ENCODE measurements around the gene SELP. TPM values are rescaled to one million over a fixed set of nuclear protein-coding genes. Genes with fewer than 3 reads are reported as not detected.

The SELP gene
- total RNA-seq, 6 experiments from 2014 or later, result not detected

GRCh38 chr1:169595764-169596711 lies 33.9 kb downstream of the SELP start:
- TF ChIP-seq CTCF (IDR thresholded peaks at IDR 0.05), result no peak
- Mint-ChIP-seq H3K36me3 (ENCODE audit: low read depth) (no peaks in the 10 kb centered on the region), H3K4me3 (no peak overlapping the region), H3K4me1 (ENCODE audit: low read depth) (no peaks in the 10 kb centered on the region), H3K9me3 (no peaks in the 10 kb centered on the region), H3K27ac (no peak overlapping the region), H3K27me3 (ENCODE audit: insufficient read depth) (peaks cover 5% of the 10 kb centered on the region)
- peak; percentile 16 for DNase-seq

- no peaks in the 10 kb centered on the region for H3K36me3 Mint-ChIP-seq (ENCODE audit: low read depth)
- DNase-seq, result no peak
- no peaks in the 10 kb centered on the region for H3K4me1 Mint-ChIP-seq (ENCODE audit: low read depth)
- no peak overlapping the region for H3K4me3 Mint-ChIP-seq
- no peak overlapping the region for H3K27ac Mint-ChIP-seq
- no peaks in the 10 kb centered on the region for H3K9me3 Mint-ChIP-seq
- H3K27me3 Mint-ChIP-seq (ENCODE audit: insufficient read depth), result peaks cover 4% of the 10 kb centered on the region
- no peak for TF ChIP-seq CTCF (IDR thresholded peaks at IDR 0.05)
Measured at GRCh38 chr1:169594391-169594790, 35.5 kb downstream of the SELP start.

- Mint-ChIP-seq H3K9me3 (no peaks in the 10 kb centered on the region), H3K27me3 (ENCODE audit: insufficient read depth) (peaks cover 1% of the 10 kb centered on the region), H3K27ac (no peak overlapping the region), H3K4me1 (ENCODE audit: low read depth) (no peaks in the 10 kb centered on the region), H3K36me3 (ENCODE audit: low read depth) (no peaks in the 10 kb centered on the region), H3K4me3 (no peak overlapping the region)
- TF ChIP-seq CTCF (IDR thresholded peaks at IDR 0.05), result no peak
- no peak for DNase-seq
Measured at GRCh38 chr1:169590932-169591331, 39.0 kb downstream of the SELP start.

GRCh38 chr1:169588785-169589485 lies 41.0 kb downstream of the SELP start:
- H3K9me3 Mint-ChIP-seq, result no peaks in the 10 kb centered on the region
- no peak for TF ChIP-seq CTCF (IDR thresholded peaks at IDR 0.05)
- no peak overlapping the region for H3K27ac Mint-ChIP-seq
- H3K36me3 Mint-ChIP-seq (ENCODE audit: low read depth), result no peaks in the 10 kb centered on the region
- no peaks in the 10 kb centered on the region for H3K4me1 Mint-ChIP-seq (ENCODE audit: low read depth)
- DNase-seq, result no peak
- no peak overlapping the region for H3K4me3 Mint-ChIP-seq
- H3K27me3 Mint-ChIP-seq (ENCODE audit: insufficient read depth), result no peaks in the 10 kb centered on the region; the same call in 1 of the 2 replicates

GRCh38 chr1:169588112-169588511 lies 41.8 kb downstream of the SELP start:
- no peaks in the 10 kb centered on the region for H3K4me1 Mint-ChIP-seq (ENCODE audit: low read depth)
- DNase-seq, result no peak
- no peak overlapping the region for H3K27ac Mint-ChIP-seq
- no peaks in the 10 kb centered on the region; the same call in 1 of the 2 replicates for H3K27me3 Mint-ChIP-seq (ENCODE audit: insufficient read depth)
- no peak for TF ChIP-seq CTCF (IDR thresholded peaks at IDR 0.05)
- no peaks in the 10 kb centered on the region for H3K36me3 Mint-ChIP-seq (ENCODE audit: low read depth)
- no peaks in the 10 kb centered on the region for H3K9me3 Mint-ChIP-seq
- no peak overlapping the region for H3K4me3 Mint-ChIP-seq
